Tibial nerve (tissue), 4 donors: ENCODE results near the gene NDUFB6.

Experiments used
- CTCF ChIP-seq, 5 experiments: fragments of 200-600 bp in 3 of 5; fragments of 450-650 bp in 2 of 5; sonication (generic) in 3 of 5; IDR thresholded peaks; one replicate each; pipeline ENCODE4 v1.5.1; 2016 to 2019; ENCODE audit warnings: antibody characterized with exemption in 5 of 5, mild to moderate bottlenecking in 3 of 5, moderate library complexity in 2 of 5
- EP300 ChIP-seq, 2 donors: sonication (generic); formaldehyde crosslinking; IDR thresholded peaks; one replicate each; pipeline ENCODE4 v1.6.1; 2017; ENCODE audit warnings: antibody characterized with exemption in 2 of 2, mild to moderate bottlenecking in 1 of 2
- POLR2A ChIP-seq, 2 donors: fragments of 450-650 bp; IDR thresholded peaks; one replicate each; pipeline ENCODE4 v1.6.1; 2017; ENCODE audit warnings: antibody characterized with exemption in 2 of 2, mild to moderate bottlenecking in 2 of 2, moderate library complexity in 2 of 2

GRCh38 chr9:32552172-32552872 lies 20.6 kb downstream of the NDUFB6 start, which contains the start of the genes SMIM27 and TOPORS:
- TF ChIP-seq CTCF (IDR thresholded peaks at IDR 0.05) (peak in 1 of 5 experiments; percentile 46), EP300 (IDR thresholded peaks at IDR 0.05) (peak; percentile 72 to 98), POLR2A (IDR thresholded peaks at IDR 0.05) (peak; percentile 69 to 91)
